Left ventricle myocardium inferior (tissue), 1 donor: ENCODE results near the gene C4orf46. TPM values are rescaled to one million over a fixed set of nuclear protein-coding genes. Genes with fewer than 3 reads are reported as not detected.

Experiments
- DNase-seq: peaks from one replicate; pipeline ENCODE4 v3.0.0-alpha.2; 2020
- H3K27ac ChIP-seq: fragments of 200-600 bp; replicated peaks from 2 replicates; pipeline ENCODE4 v1.8.0; 2021
- H3K27me3 ChIP-seq: fragments of 200-600 bp; 2 replicates; pipeline ENCODE4 v1.8.0; 2021; ENCODE audit warnings: low read depth
- H3K36me3 ChIP-seq: fragments of 200-600 bp; 2 replicates; pipeline ENCODE4 v1.8.0; 2021
- H3K4me1 ChIP-seq: fragments of 200-600 bp; 2 replicates; pipeline ENCODE4 v1.8.0; 2021
- H3K4me3 ChIP-seq: fragments of 200-600 bp; 2 replicates; pipeline ENCODE4 v1.8.0; 2021; ENCODE audit warnings: mild to moderate bottlenecking, moderate library complexity
- H3K9me3 ChIP-seq: fragments of 200-600 bp; replicated peaks from 2 replicates; pipeline ENCODE4 v1.8.0; 2021
- intact Hi-C: fragments of 100-400 bp; cut with micrococcal nuclease; formaldehyde crosslinking; loops from one replicate; pipeline ENCODE4 v1.11.0; 2022
- total RNA-seq: library from RNA; stranded (reverse); fragmentation: NEBNext Ultra II Directional; extraction: Animal tissue kit (Norgen Biotek cat#: 25700); gene quantifications from one replicate; pipeline ENCODE4 v1.2.1, GENCODE V29; 2021
- TF ChIP-seq, protein P1 (sequence below): fragments of 200-600 bp; IDR thresholded peaks from 2 replicates; pipeline ENCODE4 v1.8.0; 2021; ENCODE audit warnings: antibody characterized with exemption, mild to moderate bottlenecking, borderline replicate concordance
- donor health status: DM: no; HTN: yes; CAD: no; lungs with severe emphysema.

The C4orf46 gene
- total RNA-seq, 1 donor from 2014 or later: 3.4 TPM

DNA sequence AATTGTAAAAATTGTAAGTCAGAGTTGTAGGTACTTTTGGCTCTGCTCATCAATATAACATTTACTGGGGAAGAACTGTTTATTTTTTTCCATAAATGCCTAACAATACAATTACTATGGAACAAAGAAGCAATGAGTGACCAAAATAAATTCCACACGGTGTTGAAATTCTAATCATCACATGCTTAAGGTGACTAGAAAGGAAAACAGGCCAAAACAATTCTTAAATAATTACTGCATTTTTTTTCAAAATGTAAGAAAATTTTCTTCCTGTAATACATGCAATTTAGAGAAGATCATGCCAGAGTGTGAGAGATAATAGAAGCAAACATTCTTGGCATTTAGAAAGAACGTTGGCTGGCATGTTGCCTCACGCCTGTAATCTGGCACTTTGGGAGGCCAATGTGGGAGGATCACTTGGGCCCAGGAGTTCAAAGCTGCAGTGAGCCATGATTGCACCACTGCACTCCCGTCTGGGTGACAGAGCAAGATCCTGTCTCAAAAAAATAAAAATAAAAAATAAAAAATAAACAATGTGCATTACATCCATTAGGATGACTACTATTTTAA is 22.5 kb downstream of the C4orf46 start:
- TF ChIP-seq, protein P1, sequence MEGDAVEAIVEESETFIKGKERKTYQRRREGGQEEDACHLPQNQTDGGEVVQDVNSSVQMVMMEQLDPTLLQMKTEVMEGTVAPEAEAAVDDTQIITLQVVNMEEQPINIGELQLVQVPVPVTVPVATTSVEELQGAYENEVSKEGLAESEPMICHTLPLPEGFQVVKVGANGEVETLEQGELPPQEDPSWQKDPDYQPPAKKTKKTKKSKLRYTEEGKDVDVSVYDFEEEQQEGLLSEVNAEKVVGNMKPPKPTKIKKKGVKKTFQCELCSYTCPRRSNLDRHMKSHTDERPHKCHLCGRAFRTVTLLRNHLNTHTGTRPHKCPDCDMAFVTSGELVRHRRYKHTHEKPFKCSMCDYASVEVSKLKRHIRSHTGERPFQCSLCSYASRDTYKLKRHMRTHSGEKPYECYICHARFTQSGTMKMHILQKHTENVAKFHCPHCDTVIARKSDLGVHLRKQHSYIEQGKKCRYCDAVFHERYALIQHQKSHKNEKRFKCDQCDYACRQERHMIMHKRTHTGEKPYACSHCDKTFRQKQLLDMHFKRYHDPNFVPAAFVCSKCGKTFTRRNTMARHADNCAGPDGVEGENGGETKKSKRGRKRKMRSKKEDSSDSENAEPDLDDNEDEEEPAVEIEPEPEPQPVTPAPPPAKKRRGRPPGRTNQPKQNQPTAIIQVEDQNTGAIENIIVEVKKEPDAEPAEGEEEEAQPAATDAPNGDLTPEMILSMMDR: no peak
- Histone ChIP-seq H3K27me3 (no peaks in the 10 kb centered on the region), H3K36me3 (no peaks in the 10 kb centered on the region), H3K9me3 (no peaks in the 10 kb centered on the region), H3K27ac (no peak overlapping the region), H3K4me1 (no peaks in the 10 kb centered on the region), H3K4me3 (no peak overlapping the region)
- no peak for DNase-seq
- intact Hi-C loops: no loop called here

- TF ChIP-seq, protein P1: no peak
- H3K27ac ChIP-seq: no peak overlapping the region
- H3K4me3 ChIP-seq: no peak overlapping the region
- no peak for DNase-seq
- no peaks in the 10 kb centered on the region for H3K36me3 ChIP-seq
- H3K9me3 ChIP-seq: no peaks in the 10 kb centered on the region
- H3K27me3 ChIP-seq: no peaks in the 10 kb centered on the region
- intact Hi-C loops: no loop called here
- H3K4me1 ChIP-seq: no peaks in the 10 kb centered on the region
Observed at GRCh38 chr4:158644760-158645159, 26.9 kb downstream of the C4orf46 start.

DNA sequence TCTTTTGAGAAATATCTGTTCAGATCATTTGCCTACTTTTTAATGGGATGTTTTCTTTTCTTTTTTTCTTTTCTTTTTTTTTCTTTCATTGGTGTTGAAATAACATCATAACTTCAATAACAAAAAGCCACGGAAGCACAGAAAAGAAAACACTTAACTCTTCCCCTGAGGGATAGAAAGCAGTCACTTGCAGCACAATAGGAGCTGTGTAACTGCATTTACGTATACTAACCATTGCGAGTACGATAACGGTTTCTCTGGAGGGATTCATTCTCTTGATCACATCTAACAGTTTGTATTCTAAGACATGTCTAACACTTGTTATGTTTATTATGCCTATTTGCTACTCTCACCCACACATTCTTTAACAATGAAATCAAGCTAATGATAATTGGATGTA is 27.3 kb downstream of the C4orf46 start:
- intact Hi-C loops: no loop called here
- TF ChIP-seq, protein P1: no peak
- no peak overlapping the region for H3K27ac ChIP-seq
- no peaks in the 10 kb centered on the region for H3K36me3 ChIP-seq
- no peaks in the 10 kb centered on the region for H3K4me1 ChIP-seq
- H3K27me3 ChIP-seq: no peaks in the 10 kb centered on the region
- H3K4me3 ChIP-seq: no peak overlapping the region
- no peaks in the 10 kb centered on the region for H3K9me3 ChIP-seq
- DNase-seq: no peak

GRCh38 chr4:158636619-158637018 is 35.1 kb downstream of the C4orf46 start:
- Histone ChIP-seq H3K27me3 (no peaks in the 10 kb centered on the region), H3K36me3 (no peaks in the 10 kb centered on the region), H3K4me1 (no peaks in the 10 kb centered on the region), H3K9me3 (no peaks in the 10 kb centered on the region), H3K27ac (no peak overlapping the region), H3K4me3 (no peak overlapping the region)
- intact Hi-C loops: no loop called here
- DNase-seq: no peak
- TF ChIP-seq, protein P1: no peak

- H3K27me3 ChIP-seq: no peaks in the 10 kb centered on the region
- no peak overlapping the region for H3K4me3 ChIP-seq
- TF ChIP-seq, protein P1: no peak
- no peaks in the 10 kb centered on the region for H3K36me3 ChIP-seq
- no peak for DNase-seq
- intact Hi-C loops: no loop called here
- H3K4me1 ChIP-seq: peaks cover 6% of the 10 kb centered on the region
- H3K9me3 ChIP-seq: no peaks in the 10 kb centered on the region
- no peak overlapping the region for H3K27ac ChIP-seq
Observed at GRCh38 chr4:158630893-158631292, 40.8 kb downstream of the C4orf46 start.
